Breast epithelium (tissue), 3 donors: ENCODE results near the gene AQP5.

Experiments used
- CTCF ChIP-seq, 3 donors: fragments of 450-650 bp; IDR thresholded peaks; one replicate each; pipeline ENCODE4 v1.5.1; 2016 to 2017; ENCODE audit warnings: antibody characterized with exemption in 3 of 3, mild to moderate bottlenecking in 3 of 3, moderate library complexity in 3 of 3
- POLR2A ChIP-seq: fragments of 450-650 bp; IDR thresholded peaks from one replicate; pipeline ENCODE4 v1.6.1; 2016; ENCODE audit warnings: antibody characterized with exemption, mild to moderate bottlenecking, moderate library complexity
- POLR2AphosphoS5 ChIP-seq, 3 donors: sonication (generic); formaldehyde crosslinking; IDR thresholded peaks; one replicate each; pipeline ENCODE4 v1.6.1; 2017; ENCODE audit warnings: antibody characterized with exemption in 3 of 3

DNA sequence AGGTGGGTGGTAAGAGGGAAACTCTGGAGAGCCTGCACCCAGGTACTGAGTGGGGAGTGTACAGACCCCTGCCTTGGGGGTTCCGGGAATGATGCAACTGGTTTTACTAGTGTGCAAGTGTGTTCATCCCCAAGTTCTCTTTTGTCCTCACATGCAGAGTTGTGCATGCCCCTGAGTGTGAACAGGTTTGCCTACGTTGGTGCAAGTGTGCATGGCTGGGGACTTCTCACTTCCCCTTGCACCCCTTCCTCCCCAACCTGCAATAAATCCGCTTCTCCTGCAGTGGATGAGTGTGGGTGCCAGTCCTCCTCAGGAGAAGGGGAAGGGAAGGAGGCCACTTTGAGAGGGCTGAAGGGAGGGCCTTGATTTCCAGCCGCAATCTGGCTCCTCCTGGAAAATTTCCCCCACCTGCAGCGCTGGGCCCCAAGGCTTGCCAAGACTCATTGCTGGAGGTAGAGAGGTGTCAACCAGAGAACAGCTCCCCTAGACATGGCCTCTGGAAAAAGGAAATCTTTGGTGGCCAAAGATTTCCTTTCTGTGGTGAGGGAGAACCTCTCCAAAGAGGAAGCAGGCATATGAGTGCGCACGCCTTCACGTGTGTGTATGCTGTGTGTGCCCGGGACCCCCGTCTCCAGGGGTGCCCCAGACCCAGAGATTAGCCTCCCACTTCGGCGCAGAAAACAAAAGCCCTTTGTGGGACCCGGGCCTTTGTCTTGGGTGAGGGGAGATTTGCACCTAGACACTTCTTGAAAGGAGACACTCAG, 5.6 kb upstream of the AQP5 start:
- TF ChIP-seq POLR2A, result no peak
- no peak for TF ChIP-seq CTCF (IDR thresholded peaks at IDR 0.05)
- TF ChIP-seq POLR2AphosphoS5 (IDR thresholded peaks at IDR 0.05), result no peak
